HepG2 (cell line): Measurements from ENCODE around the gene PPP2R5B. TPM values are rescaled to one million over a fixed set of nuclear protein-coding genes. Genes with fewer than 3 reads are reported as not detected.
A peak's percentile ranks its signal among the peaks of the same experiment; 100 is the strongest.

ENCODE experiments used
- ATRX ChIP-seq: sonication (generic); formaldehyde crosslinking; IDR thresholded peaks from 2 replicates; pipeline ENCODE4 v1.4.0; 2020; ENCODE audit warnings: missing genetic modification reagents, borderline replicate concordance
- JUNB ChIP-seq: sonication (generic); formaldehyde crosslinking; IDR thresholded peaks from 2 replicates; pipeline ENCODE4 v1.8.0; 2022; ENCODE audit warnings: missing genetic modification reagents, mild to moderate bottlenecking, borderline replicate concordance
- KDM2A ChIP-seq: sonication (generic); formaldehyde crosslinking; IDR thresholded peaks from 2 replicates; pipeline ENCODE4 v1.4.0; 2020; ENCODE audit warnings: low read depth, missing genetic modification reagents, borderline replicate concordance
- MEIS2 ChIP-seq: sonication (generic); formaldehyde crosslinking; IDR thresholded peaks from 2 replicates; pipeline ENCODE4 v1.9.0; 2021; ENCODE audit warnings: mild to moderate bottlenecking, missing genetic modification reagents
- POGK ChIP-seq: sonication (generic); formaldehyde crosslinking; conservative IDR thresholded peaks from 2 replicates; pipeline ENCODE4 v1.8.0; 2022; ENCODE audit warnings: mild to moderate bottlenecking, moderate library complexity, missing genetic modification reagents
- RCOR2 ChIP-seq: IDR thresholded peaks from 2 replicates; pipeline ENCODE4 v1.6.1; 2016; ENCODE audit warnings: missing biosample characterization, missing genetic modification reagents
- ZBTB20 ChIP-seq: sonication (generic); formaldehyde crosslinking; IDR thresholded peaks from 2 replicates; pipeline ENCODE4 v1.8.1; 2023; ENCODE audit warnings: missing genetic modification reagents, low read depth, mild to moderate bottlenecking, borderline replicate concordance
- ZBTB21 ChIP-seq: sonication (generic); formaldehyde crosslinking; IDR thresholded peaks from 2 replicates; pipeline ENCODE4 v1.4.0; 2020; ENCODE audit warnings: missing genetic modification reagents
- ZBTB3 ChIP-seq: sonication (generic); formaldehyde crosslinking; IDR thresholded peaks from 2 replicates; pipeline ENCODE4 v1.4.0; 2020; ENCODE audit warnings: low read depth, mild to moderate bottlenecking, moderate library complexity, missing genetic modification reagents, borderline replicate concordance
- ZBTB8A ChIP-seq: sonication (generic); formaldehyde crosslinking; IDR thresholded peaks from 2 replicates; pipeline ENCODE4 v1.4.0; 2020; ENCODE audit warnings: mild to moderate bottlenecking, low read depth, missing genetic modification reagents, borderline replicate concordance
- ZFP62 ChIP-seq: sonication (generic); formaldehyde crosslinking; IDR thresholded peaks from 2 replicates; pipeline ENCODE4 v1.4.0; 2020; ENCODE audit warnings: missing genetic modification reagents
- ZNF12 ChIP-seq: sonication (generic); formaldehyde crosslinking; IDR thresholded peaks from 2 replicates; pipeline ENCODE4 v1.5.0; 2020; ENCODE audit warnings: missing genetic modification reagents
- ZNF329 ChIP-seq: sonication (generic); formaldehyde crosslinking; IDR thresholded peaks from 2 replicates; pipeline ENCODE4 v1.9.0; 2021; ENCODE audit warnings: low read depth, mild to moderate bottlenecking, missing genetic modification reagents
- ZNF34 ChIP-seq: sonication (generic); formaldehyde crosslinking; IDR thresholded peaks from 2 replicates; pipeline ENCODE4 v1.4.0; 2020; ENCODE audit warnings: mild to moderate bottlenecking, missing genetic modification reagents, borderline replicate concordance
- ZNF782 ChIP-seq: sonication (generic); formaldehyde crosslinking; IDR thresholded peaks from 2 replicates; pipeline ENCODE4 v1.4.0; 2020; ENCODE audit warnings: missing genetic modification reagents, mild to moderate bottlenecking, borderline replicate concordance
- ZNF788 ChIP-seq: sonication (generic); formaldehyde crosslinking; IDR thresholded peaks from 2 replicates; pipeline ENCODE4 v1.5.0; 2020; ENCODE audit warnings: mild to moderate bottlenecking, missing genetic modification reagents, borderline replicate concordance
- ZNF83 ChIP-seq: sonication (generic); formaldehyde crosslinking; IDR thresholded peaks from 2 replicates; pipeline ENCODE4 v1.4.0; 2020; ENCODE audit warnings: missing genetic modification reagents, mild to moderate bottlenecking, borderline replicate concordance
- polyA plus RNA-seq, 8 experiments: library from polyadenylated mRNA; depleted of rRNA in 3 of 8; stranded (reverse) in 7 of 8; unstranded in 1 of 8; fragments of >200 nt; fragmentation: Illumina TruSeq in 4 of 8; extraction: Trizol in 4 of 8; gene quantifications; 2 replicates each; pipeline versions ENCODE4 v1.2.1 to v1.2.3, GENCODE V29; 2011 to 2016; ENCODE audit warnings: low read depth in 4 of 8, missing spikeins in 1 of 8, mixed read lengths in 1 of 8; ENCODE audit not compliant: insufficient read depth in 1 of 8
- total RNA-seq, 5 experiments: library from RNA; depleted of rRNA; stranded (reverse); fragments of >200 nt; fragmentation: Illumina TruSeq; extraction: Trizol; gene quantifications; 2 replicates each; pipeline ENCODE4 v1.2.3, GENCODE V29; 2016; ENCODE audit warnings: low read depth in 1 of 5
- TF ChIP-seq, protein P1 (sequence below): sonication (generic); formaldehyde crosslinking; IDR thresholded peaks from 2 replicates; pipeline ENCODE4 v1.8.1; 2023; ENCODE audit warnings: mild to moderate bottlenecking, missing genetic modification reagents

The PPP2R5B gene
- total and polyA plus RNA-seq, 2 of the 13 experiments (the other 11 are each of a cell fraction or from before 2014, with no cell fraction given): 2.3 to 8.3 TPM

GRCh38 chr11:64892411-64892831 is 32.1 kb upstream of the PPP2R5B start (continued):
- TF ChIP-seq POGK (CRISPR knock-in tag) (0 out of 2 replicates have a peak, but pooled peaks have one; percentile 32), ZBTB8A (CRISPR knock-in tag) (no peak), JUNB (CRISPR knock-in tag) (no peak), ZBTB21 (no peak), ZNF782 (CRISPR knock-in tag) (peak; percentile 12; the same call in 1 of the 2 replicates), MEIS2 (CRISPR knock-in tag) (0 out of 2 replicates have a peak, but pooled peaks have one; percentile 40), ATRX (no peak), ZBTB20 (CRISPR knock-in tag) (no peak), ZBTB3 (CRISPR knock-in tag) (no peak), KDM2A (CRISPR knock-in tag) (no peak), ZNF83 (CRISPR knock-in tag) (no peak), ZFP62 (CRISPR knock-in tag) (no peak), ZNF329 (no peak), ZNF34 (CRISPR knock-in tag) (0 out of 2 replicates have a peak, but pooled peaks have one; percentile 3), ZNF788 (CRISPR knock-in tag) (0 out of 2 replicates have a peak, but pooled peaks have one; percentile 19), ZNF12 (no peak), RCOR2 (CRISPR knock-in tag) (peak; percentile 31; the same call in 1 of the 2 replicates)
- TF ChIP-seq, protein P1, sequence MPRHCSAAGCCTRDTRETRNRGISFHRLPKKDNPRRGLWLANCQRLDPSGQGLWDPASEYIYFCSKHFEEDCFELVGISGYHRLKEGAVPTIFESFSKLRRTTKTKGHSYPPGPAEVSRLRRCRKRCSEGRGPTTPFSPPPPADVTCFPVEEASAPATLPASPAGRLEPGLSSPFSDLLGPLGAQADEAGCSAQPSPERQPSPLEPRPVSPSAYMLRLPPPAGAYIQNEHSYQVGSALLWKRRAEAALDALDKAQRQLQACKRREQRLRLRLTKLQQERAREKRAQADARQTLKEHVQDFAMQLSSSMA: no peak
- TF ChIP-seq, all 625 proteins: peak for 14
